Smooth muscle cell of the brain vasculature (primary cell): Measurements from ENCODE around the gene GUCY1A2.
"Not testable (repeated sequence)": the region's sequence is repeated elsewhere in the genome, so short reads cannot be mapped to it uniquely, and the experiment has no call there.

ENCODE experiments used
- DNase-seq: peaks from one replicate; pipeline ENCODE4 v3.0.0-alpha.2; 2012; ENCODE audit warnings: low read depth, low spot score

Gene GUCY1A2

GRCh38 chr11:106943089-106943488, 75.2 kb downstream of the GUCY1A2 start:
- DNase-seq = no peak

GRCh38 chr11:106939157-106939556, 79.1 kb downstream of the GUCY1A2 start:
- no peak for DNase-seq

GRCh38 chr11:106937111-106937510, 81.2 kb downstream of the GUCY1A2 start:
- DNase-seq = no peak

- no peak for DNase-seq
Measured at GRCh38 chr11:106925245-106925644, 93.0 kb downstream of the GUCY1A2 start.

- no peak for DNase-seq
Measured at GRCh38 chr11:106920899-106921509, 97.3 kb downstream of the GUCY1A2 start.

- no peak for DNase-seq
Measured at GRCh38 chr11:106917973-106918372, 100.3 kb downstream of the GUCY1A2 start.

DNA sequence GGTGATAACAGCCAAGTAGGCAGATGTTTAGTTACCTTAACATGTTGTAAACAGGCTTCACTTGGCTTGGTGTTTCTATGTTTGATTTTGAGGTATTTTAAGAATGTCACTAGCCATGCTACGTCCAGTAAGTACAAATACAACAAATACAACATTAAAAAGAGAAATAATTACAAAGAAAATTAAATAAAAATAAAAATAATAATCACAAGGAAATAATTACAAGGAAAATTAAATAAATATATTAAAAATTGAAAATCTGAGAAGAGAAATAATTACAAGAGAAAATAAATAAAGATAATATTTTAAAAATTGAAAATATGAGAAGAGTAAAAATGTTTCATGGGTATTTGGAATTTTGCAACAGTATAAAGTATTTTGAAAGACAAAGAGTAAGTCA, 103.9 kb downstream of the GUCY1A2 start:
- DNase-seq = no peak

GRCh38 chr11:106913141-106913540, 105.1 kb downstream of the GUCY1A2 start:
- DNase-seq = no peak

DNA sequence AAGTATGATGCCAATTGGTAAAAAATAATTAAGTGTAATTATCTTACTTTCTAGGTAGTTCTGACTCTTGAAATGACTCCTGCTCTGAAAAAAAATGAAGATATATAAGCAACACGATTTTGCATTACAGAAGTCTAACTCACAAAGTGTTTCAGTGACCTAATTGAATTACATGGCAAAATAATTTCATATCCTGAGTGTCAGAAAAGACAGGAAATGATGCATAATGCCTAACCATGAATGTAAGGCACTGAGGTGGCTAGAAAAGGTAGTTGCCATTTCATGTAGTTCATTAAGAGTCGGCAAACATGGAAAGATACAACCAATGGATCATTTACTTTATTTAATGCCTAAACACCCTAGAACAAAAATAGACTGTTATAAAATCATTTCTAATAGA, 113.5 kb downstream of the GUCY1A2 start:
- DNase-seq = no peak

DNA sequence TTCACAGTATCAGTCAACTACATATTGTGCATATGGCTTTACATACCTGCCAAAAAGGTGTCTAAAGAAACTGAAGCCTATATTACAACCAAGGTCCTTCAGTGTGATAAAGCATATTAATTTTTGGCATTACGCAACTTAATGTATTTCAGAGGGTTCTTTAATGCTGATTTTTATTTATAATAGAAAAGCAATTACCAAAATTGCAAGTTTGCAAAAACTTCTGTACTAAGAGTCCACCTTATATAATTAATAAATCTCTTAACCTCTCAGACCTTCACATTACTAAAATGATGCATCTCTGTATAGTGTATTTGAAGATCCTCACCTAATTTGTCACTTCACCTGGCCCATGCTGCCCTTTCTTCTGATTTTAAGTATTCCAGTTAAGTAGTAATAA, 128.6 kb downstream of the GUCY1A2 start:
- no peak for DNase-seq

GRCh38 chr11:106888386-106888785, 129.9 kb downstream of the GUCY1A2 start:
- no peak for DNase-seq

GRCh38 chr11:106883693-106884092, 134.6 kb downstream of the GUCY1A2 start:
- not testable (repeated sequence) for DNase-seq

- no peak for DNase-seq
Measured at GRCh38 chr11:106879832-106880546, 138.3 kb downstream of the GUCY1A2 start.

DNA sequence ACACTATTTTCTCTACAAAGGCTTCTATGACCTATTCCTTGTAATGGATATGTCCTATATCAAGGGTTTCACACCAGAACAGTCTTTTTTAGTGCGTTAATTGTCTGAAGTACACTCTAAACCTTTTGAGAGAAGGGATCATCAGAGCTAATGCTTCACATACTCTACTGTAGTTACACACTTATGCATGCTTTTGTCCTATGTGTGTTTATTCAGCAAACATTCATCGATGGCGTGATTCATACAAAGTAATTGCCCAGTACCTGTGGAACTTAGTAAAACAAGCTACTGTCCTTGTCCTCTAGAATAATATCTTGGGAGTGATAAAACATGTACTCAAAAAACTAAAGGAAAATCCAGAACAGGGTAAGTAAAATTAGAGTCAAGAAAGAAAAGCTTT, 139.2 kb downstream of the GUCY1A2 start:
- no peak for DNase-seq

DNA sequence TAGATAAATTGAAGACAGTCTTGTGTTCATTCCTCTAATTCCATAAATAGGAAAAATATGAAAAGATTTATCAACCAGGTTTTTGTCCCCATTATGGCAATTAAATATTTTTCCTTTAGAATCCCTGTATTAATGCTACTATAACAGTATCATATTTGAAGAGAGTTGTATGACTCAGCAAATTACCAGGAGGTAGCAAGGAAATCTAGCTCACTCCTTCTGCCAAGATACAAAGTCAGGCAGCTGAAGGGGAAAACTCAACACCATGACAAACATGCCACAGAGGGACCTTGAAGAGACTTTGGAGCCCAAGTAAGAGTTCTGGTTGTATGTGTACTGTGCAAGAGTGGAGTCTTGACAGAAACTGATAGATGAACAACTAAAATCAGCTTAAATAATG, 143.3 kb downstream of the GUCY1A2 start:
- DNase-seq = no peak

DNA sequence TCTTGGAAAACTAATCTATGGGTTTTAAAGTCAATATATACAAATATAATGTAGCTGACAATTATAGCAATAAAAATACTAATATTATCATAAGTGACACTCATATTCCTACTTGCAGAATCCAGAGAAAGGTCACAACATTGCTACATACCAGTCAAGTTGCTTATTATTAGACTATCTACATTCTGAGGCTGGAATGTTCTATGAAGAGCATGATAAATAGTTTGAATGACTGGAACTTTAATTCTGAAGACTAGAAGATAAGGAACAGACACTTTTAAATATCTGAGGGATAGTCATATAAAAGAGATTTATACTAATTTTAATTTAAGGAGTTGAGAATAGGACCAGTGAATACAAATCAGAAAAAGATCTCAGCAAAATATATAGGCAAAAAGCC, 146.0 kb downstream of the GUCY1A2 start:
- DNase-seq = no peak

- no peak for DNase-seq
Measured at GRCh38 chr11:106858200-106858599, 160.1 kb downstream of the GUCY1A2 start.

DNA sequence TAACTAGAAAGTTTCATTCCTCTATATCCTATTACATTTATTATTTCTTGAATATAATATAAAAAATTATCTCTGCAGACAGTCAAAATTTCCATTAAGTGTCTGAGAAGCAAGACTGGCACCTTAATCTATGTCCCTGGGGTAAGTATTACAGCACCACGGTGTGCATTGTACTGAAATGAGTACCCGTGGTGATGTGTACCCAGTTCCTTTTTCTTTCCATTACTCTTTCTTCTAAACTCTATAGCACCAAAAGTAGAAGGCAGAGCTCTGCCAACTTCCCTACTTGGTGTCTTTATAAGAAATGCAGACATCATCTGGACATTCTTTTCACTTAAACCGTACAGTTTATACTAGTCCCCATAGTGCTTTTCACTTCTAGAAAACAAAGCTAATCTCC, 161.7 kb downstream of the GUCY1A2 start:
- no peak for DNase-seq

DNA sequence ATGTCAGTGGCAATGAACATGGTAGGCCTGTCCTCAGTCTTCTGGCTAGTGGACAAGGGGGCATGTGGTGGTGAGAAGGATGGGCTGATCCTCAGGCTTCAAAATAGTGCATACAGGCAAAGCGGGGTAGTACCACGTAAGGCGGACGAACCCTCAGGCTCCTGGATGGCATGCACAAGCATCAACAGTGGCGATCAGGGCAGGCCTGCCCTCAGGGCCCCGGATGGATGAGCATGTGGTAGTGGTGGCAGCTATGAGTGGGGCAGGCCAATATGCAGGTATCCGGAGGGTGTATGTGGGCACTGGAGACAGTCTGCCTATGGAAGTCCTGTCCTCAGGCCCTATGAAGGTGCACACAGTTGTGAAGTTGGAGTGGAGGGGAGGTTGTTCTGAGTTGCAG, 163.8 kb downstream of the GUCY1A2 start:
- no peak for DNase-seq

DNA sequence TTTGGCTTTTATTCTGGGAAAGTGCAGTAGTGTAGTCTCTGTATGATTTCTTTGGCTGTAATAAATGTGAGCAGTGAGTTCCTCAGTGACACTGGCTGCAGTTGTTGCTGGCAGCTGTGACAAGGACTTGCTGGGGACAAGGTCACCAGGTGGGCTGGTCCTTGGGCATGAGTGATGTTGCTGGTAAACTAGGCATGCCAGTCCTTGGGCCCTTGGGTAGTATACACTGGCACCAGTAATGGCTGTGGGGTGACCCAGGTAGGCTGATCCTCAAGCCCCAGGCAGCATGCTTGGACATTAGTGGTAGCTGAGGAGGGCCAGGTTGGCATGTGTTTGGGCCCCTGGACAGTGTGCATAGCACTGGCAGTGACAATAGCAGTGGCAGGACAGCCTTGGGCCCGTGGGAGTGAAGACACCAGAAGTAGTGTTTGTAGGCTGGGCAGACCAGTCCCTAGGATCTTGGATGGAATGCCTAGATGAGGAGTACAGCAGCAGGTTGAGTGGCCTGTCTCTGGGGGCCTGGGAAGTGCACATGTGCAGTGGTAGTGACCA, 164.3 kb downstream of the GUCY1A2 start:
- no peak for DNase-seq

DNA sequence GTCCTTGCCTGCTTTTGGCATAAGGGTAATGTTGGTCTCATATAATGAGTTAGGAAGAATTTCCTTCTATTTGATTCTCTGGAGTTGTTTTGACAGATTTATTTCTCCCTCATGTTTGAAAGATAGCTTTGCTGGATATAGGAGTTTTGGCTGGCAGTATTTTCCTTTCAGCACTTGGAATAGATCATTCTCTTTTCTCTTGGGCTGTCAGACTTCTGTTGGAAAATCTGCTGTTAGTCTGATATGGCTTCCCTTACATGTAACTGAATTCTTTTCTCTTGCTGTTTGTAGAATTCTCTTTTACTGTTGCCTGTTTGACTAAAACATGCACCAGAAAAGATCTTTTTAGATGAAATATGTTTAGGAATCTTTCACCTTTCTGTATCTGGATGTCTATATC, 165.5 kb downstream of the GUCY1A2 start:
- DNase-seq = no peak

DNA sequence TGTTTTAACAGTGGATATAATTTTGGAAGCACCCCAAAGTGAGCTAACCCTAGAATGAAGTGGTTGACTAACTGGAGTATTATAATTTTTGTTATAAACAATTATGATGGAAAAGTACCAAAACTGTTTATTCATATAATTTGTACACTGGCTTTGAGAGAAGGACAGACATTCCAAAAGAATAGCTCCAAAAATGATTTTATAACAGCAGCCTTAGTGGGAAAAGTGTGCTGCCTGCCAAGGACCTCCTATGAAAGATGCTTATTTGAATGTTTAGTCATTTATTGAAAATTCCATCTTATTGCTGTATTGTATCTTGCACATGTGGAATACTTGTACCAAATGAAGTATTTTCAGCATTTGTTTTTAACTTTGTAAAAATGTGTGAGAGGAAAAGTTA, 169.8 kb downstream of the GUCY1A2 start:
- DNase-seq = no peak

DNA sequence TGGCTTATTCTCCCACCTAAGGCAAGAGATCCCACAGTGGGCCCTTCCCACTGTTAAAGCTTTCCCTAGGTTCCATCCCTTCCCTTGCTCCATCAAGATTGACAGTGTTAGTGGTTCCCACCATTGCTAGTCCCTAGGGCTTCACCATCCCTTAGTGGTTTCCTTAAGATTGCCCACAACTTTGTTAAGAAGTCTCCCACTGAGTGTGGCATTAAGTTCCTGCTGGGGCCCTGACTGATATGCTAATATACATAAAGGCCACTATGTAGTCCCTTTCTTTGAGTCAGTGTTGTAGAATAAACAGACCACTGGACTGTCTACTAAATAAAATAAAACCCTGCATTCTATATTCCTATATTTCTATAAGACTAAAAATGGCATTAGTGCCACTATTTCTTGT, 176.1 kb downstream of the GUCY1A2 start:
- DNase-seq = no peak
